D721Med (cell line): ENCODE results near the gene ANK2.

Experiments used
- DNase-seq: peaks from one replicate; pipeline ENCODE4 v3.0.0; 2011; ENCODE audit warnings: low spot score; ENCODE audit not compliant: insufficient read length
- FAIRE-seq: peaks from 2 replicates; lab custom pipeline; 2011; peaks lifted over from hg19 to GRCh38; lab: Jason Lieb, UNC
- TF ChIP-seq, protein P1 (sequence below): IDR thresholded peaks from 2 replicates; pipeline ENCODE4 v1.5.1; 2012; ENCODE audit warnings: mild to moderate bottlenecking, control low read depth; ENCODE audit not compliant: insufficient read depth; ENCODE audit errors: missing control alignments

ANK2 gene

DNA sequence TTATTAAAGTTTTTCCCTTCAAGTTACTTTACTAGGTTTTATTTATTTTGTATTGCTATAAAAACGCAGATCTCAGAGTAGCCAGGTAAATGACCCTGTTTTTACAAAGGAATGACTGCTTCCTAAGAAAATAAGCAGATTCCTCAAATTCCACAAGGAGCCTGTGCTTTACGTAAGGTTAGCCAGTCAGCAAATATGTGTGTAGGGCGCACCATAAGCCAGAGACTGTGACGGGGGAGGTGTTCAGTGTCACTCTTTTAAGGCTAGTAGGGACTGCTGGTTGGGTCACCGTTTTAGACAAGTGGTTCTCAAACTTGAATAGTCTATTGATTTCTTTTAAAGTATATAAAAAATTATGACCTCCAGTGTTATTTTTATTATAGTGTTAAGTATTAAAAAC, 119.9 kb downstream of the ANK2 start:
- FAIRE-seq (no peak), DNase-seq (no peak)

DNA sequence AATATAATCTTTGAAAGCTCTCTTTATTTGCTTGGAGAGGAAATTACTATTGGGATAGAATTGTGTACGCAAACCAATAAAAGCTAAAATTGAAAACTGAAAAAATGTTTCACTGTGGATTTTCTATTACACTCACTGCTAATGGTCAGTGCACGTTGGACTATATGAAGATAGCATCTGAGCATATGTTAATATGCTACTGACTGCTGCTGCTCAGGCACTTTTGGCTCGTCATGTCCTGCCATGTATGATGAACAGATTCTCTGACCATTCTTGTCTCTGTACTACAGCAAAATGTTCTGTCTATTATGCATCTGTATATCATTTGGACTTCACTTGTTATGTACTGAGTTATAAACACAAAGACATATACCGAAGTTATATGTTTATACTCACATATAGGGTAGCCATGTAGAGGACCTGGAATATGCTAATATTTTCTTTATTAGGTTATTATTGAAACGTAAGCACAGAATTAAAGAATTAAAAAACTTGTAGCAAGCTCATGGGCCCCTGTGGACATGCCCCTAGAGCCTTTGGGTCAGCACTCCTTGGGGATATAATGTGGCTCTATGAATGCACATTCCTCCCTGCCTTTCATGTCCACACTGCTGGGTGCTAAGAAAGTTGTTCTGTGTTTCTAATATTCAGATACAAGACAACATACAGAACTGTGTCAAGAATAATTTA, 120.8 kb downstream of the ANK2 start:
- TF ChIP-seq, protein P1, sequence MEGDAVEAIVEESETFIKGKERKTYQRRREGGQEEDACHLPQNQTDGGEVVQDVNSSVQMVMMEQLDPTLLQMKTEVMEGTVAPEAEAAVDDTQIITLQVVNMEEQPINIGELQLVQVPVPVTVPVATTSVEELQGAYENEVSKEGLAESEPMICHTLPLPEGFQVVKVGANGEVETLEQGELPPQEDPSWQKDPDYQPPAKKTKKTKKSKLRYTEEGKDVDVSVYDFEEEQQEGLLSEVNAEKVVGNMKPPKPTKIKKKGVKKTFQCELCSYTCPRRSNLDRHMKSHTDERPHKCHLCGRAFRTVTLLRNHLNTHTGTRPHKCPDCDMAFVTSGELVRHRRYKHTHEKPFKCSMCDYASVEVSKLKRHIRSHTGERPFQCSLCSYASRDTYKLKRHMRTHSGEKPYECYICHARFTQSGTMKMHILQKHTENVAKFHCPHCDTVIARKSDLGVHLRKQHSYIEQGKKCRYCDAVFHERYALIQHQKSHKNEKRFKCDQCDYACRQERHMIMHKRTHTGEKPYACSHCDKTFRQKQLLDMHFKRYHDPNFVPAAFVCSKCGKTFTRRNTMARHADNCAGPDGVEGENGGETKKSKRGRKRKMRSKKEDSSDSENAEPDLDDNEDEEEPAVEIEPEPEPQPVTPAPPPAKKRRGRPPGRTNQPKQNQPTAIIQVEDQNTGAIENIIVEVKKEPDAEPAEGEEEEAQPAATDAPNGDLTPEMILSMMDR: no peak
- DNase-seq: no peak
- no peak for FAIRE-seq

More for the DNA sequence above, 119.9 kb downstream of the ANK2 start:
- TF ChIP-seq, protein P1: no peak

DNA sequence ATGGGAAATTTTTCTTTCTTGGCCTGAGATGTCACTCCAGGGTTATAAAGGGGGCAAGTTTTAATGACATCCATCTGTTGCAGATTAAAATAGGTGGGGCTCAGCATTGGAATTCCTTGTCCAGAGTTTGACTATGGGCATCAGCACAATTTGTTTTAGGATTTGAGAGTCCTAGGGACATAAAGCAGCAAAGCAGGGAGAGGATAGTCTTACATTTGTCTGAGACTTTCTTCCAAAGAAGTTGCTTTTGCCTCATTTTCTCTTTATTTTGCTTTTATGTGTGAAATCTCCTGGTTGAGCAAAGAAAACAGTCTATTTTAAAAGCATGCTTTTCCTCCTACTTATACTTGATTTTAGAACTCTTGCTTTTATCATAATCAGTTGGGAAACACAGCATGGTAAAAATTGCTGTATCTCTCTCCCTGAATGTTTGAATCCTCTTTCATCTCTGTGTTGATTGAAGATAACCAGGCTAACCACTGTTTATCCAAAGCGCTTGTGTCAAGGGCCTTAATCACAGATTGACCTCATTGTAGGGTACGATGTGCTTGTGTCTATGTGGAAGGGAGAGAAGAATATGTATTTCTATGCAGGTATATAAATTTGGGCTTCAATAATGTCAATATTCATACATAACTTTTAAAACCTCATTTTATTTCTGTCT, 121.5 kb downstream of the ANK2 start:
- TF ChIP-seq, protein P1: no peak
- DNase-seq (no peak), FAIRE-seq (no peak)

GRCh38 chr4:113173126-113173792, 123.8 kb downstream of the ANK2 start:
- TF ChIP-seq, protein P1: no peak
- FAIRE-seq (no peak), DNase-seq (no peak)

GRCh38 chr4:113173793-113174264, 124.4 kb downstream of the ANK2 start:
- FAIRE-seq: no peak
- no peak for DNase-seq
- TF ChIP-seq, protein P1: no peak

DNA sequence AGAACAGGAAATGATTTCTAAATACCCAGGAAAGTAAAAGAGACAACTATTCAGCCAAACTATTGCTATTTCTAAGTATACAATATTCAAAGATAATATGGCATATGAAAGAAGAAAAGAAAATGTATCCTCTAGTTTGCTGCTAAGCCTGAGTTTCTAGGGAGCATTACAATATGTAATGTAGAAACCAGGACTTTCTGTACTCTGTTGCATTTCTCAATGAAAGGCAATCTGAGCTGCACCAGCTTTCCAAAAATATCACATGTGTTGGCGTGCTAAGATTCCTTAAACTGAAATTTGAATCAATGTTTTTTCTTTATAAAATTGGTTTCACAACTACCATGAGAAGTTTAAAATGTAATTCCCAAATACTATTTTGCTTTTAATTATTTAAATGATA, 129.6 kb downstream of the ANK2 start:
- no peak for FAIRE-seq
- TF ChIP-seq, protein P1: no peak
- no peak for DNase-seq
